Limb (tissue), 2 donors: ENCODE results near the gene FAAP20.
"Not testable (repeated sequence)": the region's sequence is repeated elsewhere in the genome, so short reads cannot be mapped to it uniquely, and the experiment has no call there.

Experiments
- DNase-seq, 2 donors: peaks; one replicate each; pipeline ENCODE4 v3.0.0-alpha.2; 2016; ENCODE audit errors: extremely low spot score in 2 of 2

FAAP20 gene

GRCh38 chr1:2163205-2163604 is 31.4 kb downstream of the FAAP20 start:
- DNase-seq = no peak

DNA sequence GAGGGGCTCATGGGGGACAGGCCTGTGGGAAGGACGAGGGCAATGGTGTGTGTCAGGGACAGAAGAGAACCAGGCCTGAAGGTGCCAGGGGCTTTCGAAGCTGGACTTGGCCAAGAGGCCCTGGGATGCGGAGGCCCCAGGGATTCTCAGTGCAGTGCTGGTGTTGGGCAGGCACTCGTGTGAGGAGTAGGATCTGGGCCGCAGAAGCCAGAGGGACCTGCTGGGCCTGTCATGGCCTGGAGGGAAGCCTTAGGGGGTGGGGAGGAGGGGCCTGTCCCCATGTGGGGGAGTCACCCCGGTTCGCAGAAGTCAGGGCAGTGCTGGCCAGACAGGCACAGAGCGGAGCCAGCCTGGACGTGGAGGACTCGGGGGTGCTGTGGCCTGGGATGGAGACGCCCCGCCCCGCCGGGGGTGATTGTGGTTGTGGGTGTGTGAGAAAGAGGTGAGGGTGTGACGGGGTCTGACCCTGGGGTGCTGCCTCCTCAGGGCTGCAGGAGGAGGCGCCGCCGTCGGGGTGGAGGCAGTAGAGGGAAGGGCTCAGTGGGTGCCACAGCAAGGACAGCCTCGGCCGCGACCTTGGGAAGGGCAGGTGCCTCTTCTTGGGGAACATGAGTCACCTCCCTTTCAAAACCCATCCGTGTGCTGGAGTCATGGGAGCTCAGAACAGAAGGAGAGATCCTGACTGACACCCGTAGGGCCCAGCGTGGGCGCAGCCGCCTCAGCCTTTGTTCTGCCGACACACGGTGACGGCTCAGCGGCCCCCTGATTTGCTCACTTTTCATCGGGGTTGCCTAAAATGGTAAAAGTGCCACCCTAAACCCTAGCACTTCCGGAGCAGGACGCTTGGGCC is 33.9 kb downstream of the FAAP20 start:
- no peak for DNase-seq

DNA sequence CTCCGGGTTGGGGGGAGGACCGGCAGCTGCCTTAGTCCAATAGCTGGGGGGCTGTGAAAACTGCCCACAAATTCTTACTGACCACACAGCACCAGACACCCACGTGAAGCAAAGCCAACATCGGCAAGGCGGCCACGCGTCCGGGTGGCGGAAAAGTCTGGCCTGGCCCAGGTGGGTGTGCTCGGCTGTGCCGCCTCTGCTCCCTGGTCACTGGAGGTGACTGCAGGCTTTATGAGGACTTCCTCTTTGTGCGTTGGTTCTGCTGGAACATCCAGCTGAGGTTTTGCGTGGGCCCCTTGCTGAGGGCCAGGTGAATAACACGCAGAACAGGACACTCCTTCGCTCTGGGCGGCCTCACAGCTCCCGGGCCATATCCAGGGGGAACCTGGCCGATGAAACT is 35.4 kb downstream of the FAAP20 start:
- no peak for DNase-seq

GRCh38 chr1:2158272-2158671 is 36.3 kb downstream of the FAAP20 start:
- DNase-seq = no peak

GRCh38 chr1:2157856-2158255 is 36.7 kb downstream of the FAAP20 start:
- no peak for DNase-seq

GRCh38 chr1:2156866-2157265 is 37.7 kb downstream of the FAAP20 start:
- no peak for DNase-seq

- DNase-seq = no peak
Observed at GRCh38 chr1:2155788-2156187, 38.8 kb downstream of the FAAP20 start.

GRCh38 chr1:2155147-2155598 is 39.4 kb downstream of the FAAP20 start:
- DNase-seq = no peak

GRCh38 chr1:2154022-2154421 is 40.5 kb downstream of the FAAP20 start:
- DNase-seq = no peak

- DNase-seq = no peak
Observed at GRCh38 chr1:2152954-2153353, 41.6 kb downstream of the FAAP20 start.

DNA sequence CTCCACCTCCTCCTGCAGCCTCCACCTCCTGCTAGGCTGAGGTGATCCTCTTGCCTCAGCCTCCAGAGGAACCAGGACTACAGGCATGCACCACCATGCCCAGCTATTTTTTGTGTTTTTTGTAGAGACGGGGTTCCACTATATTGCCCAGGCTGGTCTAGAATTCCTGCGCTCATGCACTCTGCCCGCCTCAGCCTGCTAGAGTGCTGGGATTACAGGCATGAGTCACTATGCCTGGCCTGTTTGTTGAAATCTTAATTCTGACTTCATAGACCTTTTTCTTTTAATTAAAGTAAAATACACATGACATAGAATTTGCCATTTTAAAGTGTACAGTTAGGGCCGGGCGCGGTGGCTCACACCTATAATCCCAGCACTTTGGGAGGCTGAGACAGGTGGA is 42.7 kb downstream of the FAAP20 start:
- no peak for DNase-seq

- DNase-seq = no peak
Observed at GRCh38 chr1:2151252-2151651, 43.3 kb downstream of the FAAP20 start.

DNA sequence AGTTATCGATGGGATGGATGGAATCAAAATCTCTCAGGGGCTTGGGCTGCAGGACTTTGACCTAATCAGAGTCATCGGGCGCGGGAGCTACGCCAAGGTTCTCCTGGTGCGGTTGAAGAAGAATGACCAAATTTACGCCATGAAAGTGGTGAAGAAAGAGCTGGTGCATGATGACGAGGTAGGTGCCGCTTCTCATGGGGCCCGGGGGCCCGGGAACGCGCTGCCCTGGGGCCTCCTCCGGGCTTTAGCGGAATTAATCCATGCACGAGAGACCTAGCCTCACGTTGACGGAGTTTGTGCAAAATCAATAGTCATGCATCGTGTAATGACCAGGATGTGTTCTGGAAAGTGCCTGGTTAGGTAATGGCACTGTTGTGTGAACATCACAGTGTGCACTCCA is 43.8 kb downstream of the FAAP20 start:
- no peak for DNase-seq

GRCh38 chr1:2148691-2149090 is 45.9 kb downstream of the FAAP20 start:
- no peak for DNase-seq

DNA sequence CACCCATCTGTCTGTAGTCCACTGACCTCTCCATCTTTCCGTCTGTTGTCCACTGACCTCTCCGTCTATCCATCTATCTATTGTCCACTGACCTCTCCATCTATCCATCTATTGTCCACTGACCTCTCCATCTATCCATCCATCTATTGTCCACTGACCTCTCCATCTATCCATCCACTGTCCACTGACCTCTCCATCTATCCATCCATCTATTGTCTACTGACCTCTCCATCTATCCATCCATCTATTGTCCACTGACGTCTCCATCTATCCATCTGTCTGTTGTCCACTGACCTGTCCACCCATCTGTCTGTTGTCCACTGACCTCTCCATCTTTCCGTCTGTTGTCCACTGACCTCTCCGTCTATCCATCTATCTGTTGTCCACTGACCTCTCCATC is 46.7 kb downstream of the FAAP20 start:
- not testable (repeated sequence) for DNase-seq

DNA sequence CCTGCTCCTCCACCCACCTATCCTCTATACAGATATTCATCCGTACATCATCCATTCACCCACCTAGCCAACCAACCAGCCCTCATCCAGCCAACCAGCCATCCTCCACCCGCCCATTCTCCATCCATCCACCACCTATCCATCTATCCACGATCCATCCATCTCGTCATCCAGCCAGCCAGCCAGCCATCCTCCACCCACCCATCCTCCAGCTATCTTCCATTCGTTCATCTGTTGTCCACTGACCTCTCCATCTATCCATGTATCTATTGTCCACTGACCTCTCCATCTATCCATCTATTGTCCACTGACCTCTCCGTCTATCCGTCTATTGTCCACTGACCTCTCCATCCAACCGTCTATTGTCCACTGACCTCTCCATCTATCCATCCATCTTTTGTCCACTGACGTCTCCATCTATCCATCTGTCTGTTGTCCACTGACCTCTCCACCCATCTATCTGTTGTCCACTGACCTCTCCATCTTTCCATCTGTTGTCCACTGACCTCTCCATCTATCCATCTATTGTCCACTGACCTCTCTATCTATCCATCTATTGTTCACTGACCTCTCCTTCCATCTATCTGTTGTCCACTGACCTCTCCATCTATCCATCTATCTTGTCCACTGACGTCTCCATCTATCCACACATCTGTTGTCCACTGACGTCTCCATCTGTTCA is 47.6 kb downstream of the FAAP20 start:
- no peak for DNase-seq

- DNase-seq = no peak
Observed at GRCh38 chr1:2145946-2146835, 48.4 kb downstream of the FAAP20 start.

DNA sequence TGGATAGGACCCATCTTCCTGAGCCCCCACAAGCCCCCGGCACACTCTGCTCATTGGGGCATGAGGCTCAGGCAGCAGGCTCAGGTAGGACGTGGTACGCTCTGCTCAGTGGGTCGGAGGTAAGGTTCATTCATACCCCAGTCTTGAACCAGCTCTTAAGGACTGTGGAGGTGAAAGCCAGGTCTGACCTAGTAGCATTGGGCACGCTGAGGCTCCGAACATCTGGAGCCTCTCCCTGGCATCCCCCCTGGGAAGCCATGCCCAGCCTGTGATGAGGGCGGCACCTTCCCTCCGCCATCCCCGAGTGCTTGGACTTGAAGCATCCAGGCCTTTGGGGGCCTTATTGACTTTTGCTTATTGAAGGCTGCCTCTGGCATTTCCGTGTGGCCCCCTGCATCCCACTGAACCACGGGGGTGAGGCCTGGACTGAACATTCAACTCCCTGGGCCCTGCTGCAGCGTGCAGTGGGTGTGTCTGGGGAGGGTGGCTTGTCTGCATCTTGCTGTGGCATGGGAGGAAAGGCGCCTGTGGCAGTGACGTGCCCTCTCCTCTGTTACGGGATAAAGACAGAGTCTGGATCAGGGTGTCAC is 50.0 kb downstream of the FAAP20 start:
- DNase-seq = no peak

GRCh38 chr1:2143814-2144500 is 50.6 kb downstream of the FAAP20 start:
- no peak for DNase-seq

DNA sequence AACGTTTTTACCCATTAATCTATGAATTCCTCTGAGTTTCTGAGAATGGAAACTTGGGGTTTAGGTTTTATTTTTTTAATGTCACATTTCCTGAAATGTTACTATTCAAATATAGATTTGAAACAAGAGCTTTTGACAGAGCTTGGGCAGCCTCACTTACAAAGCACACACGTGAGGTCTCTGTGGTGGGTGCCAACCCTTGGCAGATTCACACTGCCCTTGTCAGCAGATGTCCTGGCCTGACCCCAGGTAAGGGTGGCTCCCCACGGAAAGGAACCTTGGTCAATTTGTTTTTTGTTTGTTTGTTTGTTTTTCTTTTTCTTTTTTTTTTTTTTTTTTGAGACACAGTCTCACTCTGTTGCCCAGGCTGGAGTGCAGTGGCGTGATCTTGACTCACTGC is 53.5 kb downstream of the FAAP20 start:
- no peak for DNase-seq
